Naive B cell (primary cell): ENCODE results near the gene SIGLEC8. TPM values are rescaled to one million over a fixed set of nuclear protein-coding genes. Genes with fewer than 3 reads are reported as not detected.

Experiments
- polyA plus RNA-seq, 6 donors: library from polyadenylated mRNA; unstranded; fragments of 300-500 nt; fragmentation: Illumina TruSeq; gene quantifications; one replicate each; pipeline ENCODE4 v1.2.3, GENCODE V29; 2021; ENCODE audit warnings: low read depth in 6 of 6

Gene SIGLEC8
- polyA plus RNA-seq, 6 donors from 2014 or later = not detected

Other genes starting within 250 kb of the SIGLEC8 start
- gene CD33, start 233.4 kb downstream of the SIGLEC8 start, polyA plus RNA-seq = 1 to 10 TPM in 1 of 6 donors, under 1 TPM in 3, not detected in 2; 0.60 to 3.6 (median 0.85) TPM
- not detected for gene SIGLECL1, start 207.4 kb downstream of the SIGLEC8 start, polyA plus RNA-seq
- gene IGLON5, start 146.8 kb downstream of the SIGLEC8 start, polyA plus RNA-seq = not detected
- gene VSIG10L, start 116.3 kb downstream of the SIGLEC8 start, polyA plus RNA-seq = 1 to 10 TPM in 2 of 6 donors, under 1 TPM in 3, not detected in 1; 0.40 to 1.3 (median 0.84) TPM
- gene ETFB, start 92.1 kb downstream of the SIGLEC8 start, polyA plus RNA-seq = 100 to 1,000 TPM in 3 of 6 donors, 10 to 100 TPM in 3; 72.7 to 167 (median 101) TPM
- 1 to 10 TPM in 1 of 6 donors, under 1 TPM in 1, not detected in 4; 0.46 to 1.2 TPM for gene CLDND2, start 89.5 kb downstream of the SIGLEC8 start, polyA plus RNA-seq
- gene NKG7, start 85.8 kb downstream of the SIGLEC8 start, polyA plus RNA-seq = 10 to 100 TPM in 1 of 6 donors, 1 to 10 TPM in 5; 4.3 to 12.6 (median 7.2) TPM
- under 1 TPM in 1 of 6 donors, not detected in 5; 0.34 TPM for gene LIM2, start 70.5 kb downstream of the SIGLEC8 start, polyA plus RNA-seq
- not detected for gene C19orf84, start 67.9 kb downstream of the SIGLEC8 start, polyA plus RNA-seq
- gene SIGLEC10, start 40.8 kb downstream of the SIGLEC8 start, polyA plus RNA-seq = 10 to 100 TPM; 43.9 to 75.2 (median 55.8) TPM
- gene CEACAM18, start 20.1 kb upstream of the SIGLEC8 start, polyA plus RNA-seq = not detected
- gene SIGLEC12, start 43.3 kb upstream of the SIGLEC8 start, polyA plus RNA-seq = under 1 TPM in 1 of 6 donors, not detected in 5; 0.28 TPM
- 1 to 10 TPM in 3 of 6 donors, under 1 TPM in 2, not detected in 1; 0.72 to 1.9 (median 1.2) TPM for gene SIGLEC6, start 73.2 kb upstream of the SIGLEC8 start, polyA plus RNA-seq
- 1 to 10 TPM in 5 of 6 donors, under 1 TPM in 1; 0.94 to 5.1 (median 3.1) TPM for gene ZNF175, start 112.8 kb upstream of the SIGLEC8 start, polyA plus RNA-seq
- gene SIGLEC5, start 171.9 kb upstream of the SIGLEC8 start, polyA plus RNA-seq = 1 to 10 TPM in 1 of 6 donors, not detected in 5; 3.7 TPM
- gene SIGLEC14, start 188.4 kb upstream of the SIGLEC8 start, polyA plus RNA-seq = 10 to 100 TPM; 14.3 to 27.2 (median 19.9) TPM
- 1 to 10 TPM in 5 of 6 donors, under 1 TPM in 1; 0.85 to 6.8 (median 3.6) TPM for gene SPACA6, start 234.9 kb upstream of the SIGLEC8 start, polyA plus RNA-seq